Measurements from ENCODE around the gene ZIC4. TPM values are rescaled to one million over a fixed set of nuclear protein-coding genes. Genes with fewer than 3 reads are reported as not detected.

The ZIC4 gene
- total RNA-seq, 4 donors from 2014 or later: 0.21 TPM; not detected in 3

DNA sequence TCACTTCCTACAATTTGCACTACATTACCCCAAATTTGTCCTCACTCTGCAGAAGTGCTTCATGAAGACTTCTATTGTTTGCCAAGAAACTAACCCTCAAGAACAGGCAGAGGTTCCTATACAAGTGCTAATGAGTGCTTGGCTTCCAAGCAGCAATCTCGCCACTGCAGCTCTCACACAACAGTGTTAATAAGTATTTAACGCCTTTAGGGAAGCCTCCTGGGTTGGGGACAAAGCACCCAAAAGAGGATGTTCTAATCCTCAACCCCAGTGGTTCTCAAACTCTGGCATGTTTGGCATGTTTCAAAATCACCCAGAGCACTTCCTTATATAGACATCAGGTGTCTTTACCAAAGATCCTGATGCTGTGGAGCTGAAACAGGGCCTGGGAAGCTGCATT, 64.6 kb downstream of the ZIC4 start:
- Histone ChIP-seq H3K27ac (no peak overlapping the region), H3K4me3 (no peak overlapping the region), H3K4me1 (no peaks in the 10 kb centered on the region), H3K36me3 (no peaks in the 10 kb centered on the region), H3K27me3 (peaks cover 3 to 32% of the 10 kb centered on the region in 2 donors), H3K9me3 (no peaks in the 10 kb centered on the region)
- 28 to 32% methylated on average over 2 of the region's 2 CpGs for WGBS, 2 donors
- TF ChIP-seq EP300 (IDR thresholded peaks at IDR 0.05) (no peak), POLR2A (IDR thresholded peaks at IDR 0.05) (no peak)
- TF ChIP-seq, protein P1, sequence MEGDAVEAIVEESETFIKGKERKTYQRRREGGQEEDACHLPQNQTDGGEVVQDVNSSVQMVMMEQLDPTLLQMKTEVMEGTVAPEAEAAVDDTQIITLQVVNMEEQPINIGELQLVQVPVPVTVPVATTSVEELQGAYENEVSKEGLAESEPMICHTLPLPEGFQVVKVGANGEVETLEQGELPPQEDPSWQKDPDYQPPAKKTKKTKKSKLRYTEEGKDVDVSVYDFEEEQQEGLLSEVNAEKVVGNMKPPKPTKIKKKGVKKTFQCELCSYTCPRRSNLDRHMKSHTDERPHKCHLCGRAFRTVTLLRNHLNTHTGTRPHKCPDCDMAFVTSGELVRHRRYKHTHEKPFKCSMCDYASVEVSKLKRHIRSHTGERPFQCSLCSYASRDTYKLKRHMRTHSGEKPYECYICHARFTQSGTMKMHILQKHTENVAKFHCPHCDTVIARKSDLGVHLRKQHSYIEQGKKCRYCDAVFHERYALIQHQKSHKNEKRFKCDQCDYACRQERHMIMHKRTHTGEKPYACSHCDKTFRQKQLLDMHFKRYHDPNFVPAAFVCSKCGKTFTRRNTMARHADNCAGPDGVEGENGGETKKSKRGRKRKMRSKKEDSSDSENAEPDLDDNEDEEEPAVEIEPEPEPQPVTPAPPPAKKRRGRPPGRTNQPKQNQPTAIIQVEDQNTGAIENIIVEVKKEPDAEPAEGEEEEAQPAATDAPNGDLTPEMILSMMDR (IDR thresholded peaks at IDR 0.05): no peak
- no peak for DNase-seq (ENCODE audit: low spot score in 2 of 2)

DNA sequence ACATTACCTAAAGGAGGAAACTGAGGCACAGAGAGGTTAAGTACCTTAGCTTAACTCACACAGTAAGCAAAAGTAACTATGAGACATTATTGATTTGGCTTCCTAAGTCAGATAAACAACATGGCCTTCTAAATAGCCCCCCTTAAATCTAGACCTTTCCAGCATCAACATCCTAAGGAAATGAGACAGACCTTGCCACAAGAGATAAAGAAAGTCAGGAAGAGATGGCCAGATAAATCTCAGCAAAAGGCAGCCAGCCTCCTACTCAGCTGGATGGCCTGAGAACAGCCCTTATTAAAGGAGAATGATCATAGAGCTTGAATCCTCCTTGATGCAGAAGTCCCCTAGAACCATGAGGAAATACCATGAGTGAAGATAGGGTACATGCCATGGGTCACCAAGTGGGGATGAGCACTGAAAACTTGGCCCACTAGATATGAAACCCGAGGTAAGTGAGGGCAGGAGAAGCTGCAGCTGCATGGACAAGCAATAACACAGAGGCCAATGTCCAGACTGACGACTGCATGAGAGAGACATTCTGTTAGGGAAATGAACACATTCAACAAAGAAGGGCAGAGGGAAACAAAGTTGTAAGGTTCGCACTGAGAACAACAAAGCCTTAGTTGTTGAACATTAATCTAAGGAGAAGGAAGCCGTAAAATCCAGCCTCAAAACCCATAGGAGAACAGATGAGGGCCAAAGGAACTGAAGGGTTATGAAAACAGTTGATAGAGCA, 69.6 kb downstream of the ZIC4 start:
- H3K4me1 ChIP-seq: no peaks in the 10 kb centered on the region
- WGBS, 2 donors: 13 to 15% methylated on average over 4 of the region's 4 CpGs
- H3K27me3 ChIP-seq: peaks cover 3 to 22% of the 10 kb centered on the region in 2 donors
- no peak overlapping the region for H3K27ac ChIP-seq
- TF ChIP-seq, protein P1 (IDR thresholded peaks at IDR 0.05): no peak
- TF ChIP-seq EP300 (IDR thresholded peaks at IDR 0.05) (no peak), POLR2A (IDR thresholded peaks at IDR 0.05) (no peak)
- no peak overlapping the region for H3K4me3 ChIP-seq
- H3K9me3 ChIP-seq: no peaks in the 10 kb centered on the region
- no peaks in the 10 kb centered on the region for H3K36me3 ChIP-seq
- DNase-seq (ENCODE audit: low spot score in 2 of 2): no peak

Other genes starting within 250 kb of the ZIC4 start
- gene ZIC1, start 2.8 kb upstream of the ZIC4 start, total RNA-seq: not detected

All from tibial nerve (tissue), 4 donors.